ENCODE results near the gene CCL14.
"Not testable (repeated sequence)": the region's sequence is repeated elsewhere in the genome, so short reads cannot be mapped to it uniquely, and the experiment has no call there.

Gene CCL14

GRCh38 chr17:36002631-36003030 lies 16.1 kb upstream of the CCL14 start:
- no peak for DNase-seq (ENCODE audit: low read depth)
- no peak overlapping the region for H3K4me3 ChIP-seq (replicated peaks; ENCODE audit: low read depth, low read length)
- no peak for TF ChIP-seq CTCF (IDR thresholded peaks at IDR 0.05; ENCODE audit: low read length, missing control alignments)

DNA sequence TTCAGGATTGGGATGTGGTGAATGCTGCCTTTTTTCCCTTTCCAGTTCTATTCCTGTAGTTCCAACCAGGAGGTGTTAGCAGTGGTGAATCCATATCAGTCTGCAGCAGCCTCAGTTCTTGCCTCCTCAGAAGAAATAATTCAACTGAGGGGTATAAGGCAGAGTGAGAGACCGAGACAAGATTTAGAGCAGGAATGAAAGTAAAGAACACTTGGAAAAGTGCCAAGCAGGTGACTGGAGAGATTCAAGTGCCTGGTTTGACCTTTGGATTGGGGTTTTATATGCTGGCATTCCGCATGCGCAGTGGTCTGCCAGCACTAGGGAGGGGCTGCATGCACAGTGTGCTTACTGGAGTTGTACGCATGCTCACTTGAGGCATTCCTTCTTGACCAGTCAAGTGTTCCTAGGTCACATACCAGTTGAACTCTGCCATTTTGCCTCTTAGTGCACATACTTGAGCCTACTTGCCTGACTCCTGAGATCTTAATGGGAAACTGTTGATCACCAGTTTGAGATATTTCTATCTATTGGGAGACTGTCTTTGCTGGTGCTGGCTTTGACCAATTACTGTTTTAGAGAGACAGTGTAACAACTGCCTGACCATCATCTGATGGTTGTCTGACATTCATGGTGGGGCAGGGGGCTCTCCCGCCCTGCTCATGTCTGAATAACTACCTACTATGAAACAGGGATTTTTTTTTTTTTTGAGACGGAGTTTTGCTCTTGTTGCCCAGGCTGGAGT lies 15.5 kb upstream of the CCL14 start:
- no peak for DNase-seq (ENCODE audit: low read depth)
- TF ChIP-seq CTCF (IDR thresholded peaks at IDR 0.05; ENCODE audit: low read length, missing control alignments), result no peak
- no peak overlapping the region for H3K4me3 ChIP-seq (replicated peaks; ENCODE audit: low read depth, low read length)

GRCh38 chr17:36001110-36001771 lies 14.7 kb upstream of the CCL14 start, which contains the start of gene CCL15:
TSS of gene CCL15 (minus strand) at chr17:36001553. CDS start at chr17:36001492, 61 bp downstream.
- DNase-seq (ENCODE audit: low read depth), result no peak
- no peak within 1 kb of the TSS for H3K4me3 ChIP-seq (replicated peaks; ENCODE audit: low read depth, low read length)
- TF ChIP-seq CTCF (IDR thresholded peaks at IDR 0.05; ENCODE audit: low read length, missing control alignments), result no peak

- H3K4me3 ChIP-seq (replicated peaks; ENCODE audit: low read depth, low read length), result no peak overlapping the region
- no peak for DNase-seq (ENCODE audit: low read depth)
- no peak for TF ChIP-seq CTCF (IDR thresholded peaks at IDR 0.05; ENCODE audit: low read length, missing control alignments)
Measured at GRCh38 chr17:36000732-36001109, 14.2 kb upstream of the CCL14 start.

DNA sequence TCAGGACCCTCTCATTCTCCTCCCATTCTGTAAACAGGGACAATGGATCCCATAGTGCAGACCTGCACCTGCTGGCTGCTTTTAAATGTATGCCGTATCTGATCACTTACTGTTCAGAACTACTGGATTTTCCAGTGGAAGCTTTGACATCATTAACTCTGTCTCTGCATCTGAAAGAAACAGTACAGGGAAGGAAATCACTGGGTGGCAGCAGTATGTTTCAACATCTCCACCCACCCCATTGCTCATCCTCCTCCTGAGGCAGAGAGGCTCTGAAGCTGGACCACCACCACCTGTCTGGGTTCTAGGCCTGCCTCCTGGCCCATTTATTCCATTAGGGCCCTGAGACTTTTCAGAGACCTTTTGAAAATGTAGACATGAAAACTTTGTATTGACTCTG lies 12.2 kb upstream of the CCL14 start:
- DNase-seq (ENCODE audit: low read depth), result no peak
- TF ChIP-seq CTCF (IDR thresholded peaks at IDR 0.05; ENCODE audit: low read length, missing control alignments), result no peak
- H3K4me3 ChIP-seq (replicated peaks; ENCODE audit: low read depth, low read length), result no peak overlapping the region

- no peak for DNase-seq (ENCODE audit: low read depth)
- H3K4me3 ChIP-seq (replicated peaks; ENCODE audit: low read depth, low read length), result no peak overlapping the region
- TF ChIP-seq CTCF (IDR thresholded peaks at IDR 0.05; ENCODE audit: low read length, missing control alignments), result no peak
Measured at GRCh38 chr17:35998018-35998545, 11.6 kb upstream of the CCL14 start.

DNA sequence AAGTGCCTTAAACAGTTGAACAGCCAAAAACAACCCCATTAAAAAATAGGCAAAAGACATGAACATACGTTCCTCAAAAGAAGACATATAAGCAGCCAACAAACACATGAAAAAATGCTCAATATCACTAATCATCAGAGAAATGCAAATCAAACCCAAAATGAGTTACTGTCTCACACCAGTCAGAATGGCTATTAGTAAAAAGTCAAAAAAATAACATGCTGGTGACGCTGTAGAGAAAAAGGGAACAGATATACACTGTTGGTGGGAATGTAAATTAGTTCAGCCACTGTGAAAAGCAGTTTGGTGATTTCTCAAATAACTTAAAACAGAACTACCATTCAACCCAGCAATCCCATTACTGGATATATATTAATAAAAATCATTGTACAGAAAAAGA lies 8.8 kb upstream of the CCL14 start:
- H3K4me3 ChIP-seq (replicated peaks; ENCODE audit: low read depth, low read length); DNase-seq (ENCODE audit: low read depth): not testable (repeated sequence)
